HUES64 (cell line): ENCODE data around the gene CCBE1.
"Not testable (repeated sequence)": the region's sequence is repeated elsewhere in the genome, so short reads cannot be mapped to it uniquely, and the experiment has no call there.

Experiments
- H3K27ac ChIP-seq: 2 replicates; pipeline ENCODE4 v1.7.0; 2013; ENCODE audit warnings: low read depth, low read length, inconsistent platforms
- H3K27me3 ChIP-seq: 2 replicates; pipeline ENCODE4 v1.6.1; 2013; ENCODE audit warnings: mild to moderate bottlenecking, low read length; ENCODE audit not compliant: insufficient read depth
- H3K36me3 ChIP-seq: 2 replicates; pipeline ENCODE4 v1.6.1; 2013; ENCODE audit warnings: mild to moderate bottlenecking, low read length; ENCODE audit not compliant: insufficient read depth
- H3K4me1 ChIP-seq: 2 replicates; pipeline ENCODE4 v1.6.1; 2013; ENCODE audit warnings: mild to moderate bottlenecking, low read length, moderate library complexity; ENCODE audit not compliant: insufficient read depth
- H3K4me3 ChIP-seq: 2 replicates; pipeline ENCODE4 v1.5.1; 2013; ENCODE audit warnings: mild to moderate bottlenecking, low read length, moderate library complexity
- H3K9ac ChIP-seq: 2 replicates; pipeline ENCODE4 v1.6.1; 2013; ENCODE audit warnings: mild to moderate bottlenecking, low read depth, low read length
- H3K9me3 ChIP-seq: 2 replicates; pipeline ENCODE4 v1.6.1; 2013; ENCODE audit warnings: low read depth, low read length; ENCODE audit not compliant: insufficient read depth
- WGBS: fragments of 150-250, 120-280 bp; methylation state at CpG from one replicate; pipeline ENCODE4 v1.1.7; 2013; ENCODE audit warnings: missing lambda C conversion rate; 5-methylcytosine and 5-hydroxymethylcytosine counted together

Gene CCBE1

GRCh38 chr18:59714096-59714495 is 16.9 kb upstream of the CCBE1 start:
- H3K9ac ChIP-seq, H3K9me3 ChIP-seq, H3K4me3 ChIP-seq, H3K36me3 ChIP-seq, H3K27me3 ChIP-seq, H3K27ac ChIP-seq, H3K4me1 ChIP-seq: not testable (repeated sequence)
- WGBS, result 98% methylated on average over 21 of the region's 28 CpGs

GRCh38 chr18:59712311-59712710 is 15.1 kb upstream of the CCBE1 start:
- WGBS, result 93% methylated on average over 6 of the region's 6 CpGs
- H3K36me3 ChIP-seq, result no peaks in the 10 kb centered on the region
- H3K4me3 ChIP-seq, result no peak overlapping the region
- H3K4me1 ChIP-seq, result no peaks in the 10 kb centered on the region
- no peak overlapping the region for H3K27ac ChIP-seq
- H3K9me3 ChIP-seq, result no peaks in the 10 kb centered on the region
- no peaks in the 10 kb centered on the region for H3K27me3 ChIP-seq
- no peak overlapping the region for H3K9ac ChIP-seq

GRCh38 chr18:59708988-59709387 is 11.8 kb upstream of the CCBE1 start:
- Histone ChIP-seq H3K9ac (no peak overlapping the region), H3K9me3 (no peaks in the 10 kb centered on the region), H3K27ac (no peak overlapping the region), H3K4me3 (no peak overlapping the region), H3K4me1 (no peaks in the 10 kb centered on the region; the same call in 1 of the 2 replicates), H3K36me3 (no peaks in the 10 kb centered on the region), H3K27me3 (no peaks in the 10 kb centered on the region)
- 90% methylated on average over 8 of the region's 8 CpGs for WGBS

GRCh38 chr18:59707306-59707705 is 10.1 kb upstream of the CCBE1 start:
- Histone ChIP-seq H3K27me3 (no peaks in the 10 kb centered on the region), H3K9ac (no peak overlapping the region), H3K9me3 (no peaks in the 10 kb centered on the region), H3K36me3 (no peaks in the 10 kb centered on the region), H3K27ac (no peak overlapping the region), H3K4me1 (no peaks in the 10 kb centered on the region; the same call in 1 of the 2 replicates), H3K4me3 (no peak overlapping the region)
- 66% methylated on average over 2 of the region's 2 CpGs for WGBS

- Histone ChIP-seq H3K27ac (no peak overlapping the region), H3K4me3 (no peak overlapping the region), H3K36me3 (no peaks in the 10 kb centered on the region), H3K27me3 (no peaks in the 10 kb centered on the region), H3K4me1 (no peaks in the 10 kb centered on the region; the same call in 1 of the 2 replicates), H3K9me3 (no peaks in the 10 kb centered on the region), H3K9ac (no peak overlapping the region)
- WGBS, result 74% methylated on average over 5 of the region's 5 CpGs
Measured at GRCh38 chr18:59706499-59706898, 9.3 kb upstream of the CCBE1 start.

- no peak overlapping the region for H3K27ac ChIP-seq
- H3K27me3 ChIP-seq, result no peaks in the 10 kb centered on the region
- H3K9ac ChIP-seq, result no peak overlapping the region
- no peak overlapping the region for H3K4me3 ChIP-seq
- no peaks in the 10 kb centered on the region for H3K36me3 ChIP-seq
- no peaks in the 10 kb centered on the region for H3K9me3 ChIP-seq
- peaks cover 11% of the 10 kb centered on the region for H3K4me1 ChIP-seq
- 17% methylated on average over 1 of the region's 1 CpG for WGBS
Measured at GRCh38 chr18:59705145-59705544, 7.9 kb upstream of the CCBE1 start.

- Histone ChIP-seq H3K36me3 (no peaks in the 10 kb centered on the region), H3K9ac (no peak overlapping the region), H3K27me3 (peaks cover 6% of the 10 kb centered on the region; the same call in 1 of the 2 replicates), H3K27ac (no peak overlapping the region), H3K4me1 (peaks cover 19% of the 10 kb centered on the region), H3K4me3 (no peak overlapping the region), H3K9me3 (no peaks in the 10 kb centered on the region)
- 92% methylated on average over 1 of the region's 1 CpG for WGBS
Measured at GRCh38 chr18:59704146-59704545, 6.9 kb upstream of the CCBE1 start.

- WGBS, result 90% methylated on average over 3 of the region's 3 CpGs
- no peak overlapping the region for H3K9ac ChIP-seq
- H3K36me3 ChIP-seq, result no peaks in the 10 kb centered on the region
- H3K9me3 ChIP-seq, result no peaks in the 10 kb centered on the region
- no peak overlapping the region for H3K27ac ChIP-seq
- H3K27me3 ChIP-seq, result peaks cover 34% of the 10 kb centered on the region
- peaks cover 28% of the 10 kb centered on the region for H3K4me1 ChIP-seq
- no peak overlapping the region for H3K4me3 ChIP-seq
Measured at GRCh38 chr18:59701272-59701671, 4.0 kb upstream of the CCBE1 start.

GRCh38 chr18:59700535-59700967 is 3.3 kb upstream of the CCBE1 start:
- no peaks in the 10 kb centered on the region for H3K9me3 ChIP-seq
- H3K27ac ChIP-seq, result no peak overlapping the region
- H3K4me3 ChIP-seq, result no peak overlapping the region
- no peaks in the 10 kb centered on the region for H3K36me3 ChIP-seq
- H3K9ac ChIP-seq, result no peak overlapping the region
- H3K27me3 ChIP-seq, result peaks cover 41% of the 10 kb centered on the region
- WGBS, result 73% methylated on average over 2 of the region's 3 CpGs
- peaks cover 33% of the 10 kb centered on the region for H3K4me1 ChIP-seq

GRCh38 chr18:59699750-59700534 is 2.7 kb upstream of the CCBE1 start:
- peaks cover 33% of the 10 kb centered on the region for H3K4me1 ChIP-seq
- H3K4me3 ChIP-seq, result no peak overlapping the region
- H3K9ac ChIP-seq, result no peak overlapping the region
- H3K36me3 ChIP-seq, result no peaks in the 10 kb centered on the region
- WGBS, result 64% methylated on average over 7 of the region's 8 CpGs
- no peaks in the 10 kb centered on the region for H3K9me3 ChIP-seq
- peaks cover 47% of the 10 kb centered on the region for H3K27me3 ChIP-seq
- no peak overlapping the region for H3K27ac ChIP-seq

GRCh38 chr18:59699061-59699460 is 1.8 kb upstream of the CCBE1 start:
- peaks cover 56% of the 10 kb centered on the region for H3K27me3 ChIP-seq
- peaks cover 33% of the 10 kb centered on the region for H3K4me1 ChIP-seq
- H3K9ac ChIP-seq, result no peak overlapping the region
- no peak overlapping the region for H3K4me3 ChIP-seq
- no peaks in the 10 kb centered on the region for H3K9me3 ChIP-seq
- no CpG with 5 or more reads among the region's 1 CpG for WGBS
- no peak overlapping the region for H3K27ac ChIP-seq
- no peaks in the 10 kb centered on the region for H3K36me3 ChIP-seq
